GM19240 (cell line): ENCODE results near the gene FJX1.

Experiments
- DNase-seq: peaks from one replicate; pipeline ENCODE4 v3.0.0; 2011; ENCODE audit warnings: low spot score; ENCODE audit not compliant: insufficient read length

Gene FJX1, protein sequence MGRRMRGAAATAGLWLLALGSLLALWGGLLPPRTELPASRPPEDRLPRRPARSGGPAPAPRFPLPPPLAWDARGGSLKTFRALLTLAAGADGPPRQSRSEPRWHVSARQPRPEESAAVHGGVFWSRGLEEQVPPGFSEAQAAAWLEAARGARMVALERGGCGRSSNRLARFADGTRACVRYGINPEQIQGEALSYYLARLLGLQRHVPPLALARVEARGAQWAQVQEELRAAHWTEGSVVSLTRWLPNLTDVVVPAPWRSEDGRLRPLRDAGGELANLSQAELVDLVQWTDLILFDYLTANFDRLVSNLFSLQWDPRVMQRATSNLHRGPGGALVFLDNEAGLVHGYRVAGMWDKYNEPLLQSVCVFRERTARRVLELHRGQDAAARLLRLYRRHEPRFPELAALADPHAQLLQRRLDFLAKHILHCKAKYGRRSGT

DNA sequence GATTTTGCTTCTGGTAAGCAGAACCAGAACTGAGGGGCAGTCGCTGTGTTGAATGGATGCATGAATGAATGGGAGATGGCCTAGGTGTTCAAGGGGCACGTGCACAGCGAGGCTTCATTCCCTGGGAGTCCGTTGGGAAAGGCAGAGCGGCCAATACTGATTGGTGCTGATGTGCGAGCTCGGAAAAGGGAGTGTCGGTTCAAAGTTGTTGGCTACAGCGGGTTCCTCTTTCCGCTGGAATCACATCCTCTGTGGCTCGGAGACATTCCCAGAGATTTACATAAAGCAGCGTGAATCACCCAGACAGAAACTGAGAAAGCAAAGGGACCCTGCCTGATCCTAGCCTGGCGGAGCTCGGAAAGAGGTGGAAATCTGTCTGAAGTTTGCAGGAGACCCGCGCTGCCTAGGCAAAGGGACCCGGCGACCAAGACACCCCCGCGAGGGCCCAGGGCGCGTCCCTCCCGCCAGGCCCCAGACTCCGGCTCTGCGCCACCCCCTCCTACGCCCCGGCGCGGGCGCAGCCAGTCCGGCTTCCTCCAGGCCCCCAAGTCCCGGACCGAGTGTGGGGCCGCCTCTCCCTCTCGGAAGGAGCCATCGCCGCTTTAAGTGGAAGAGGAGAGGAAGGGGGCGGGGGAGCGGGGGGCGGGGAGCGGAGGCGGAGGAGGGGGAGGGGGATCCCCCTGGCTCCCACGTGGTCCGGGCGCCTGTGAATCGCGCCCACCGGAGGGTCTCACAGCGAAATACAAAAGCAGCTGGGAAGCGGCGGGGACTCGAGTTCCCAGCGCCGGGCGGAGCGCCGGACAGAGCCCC is at the start of gene FJX1:
FJX1 (plus strand) TSS at position 774 of the 810 bp plus-strand sequence. CDS start 177 bp downstream, outside the sequence.
- peak; percentile 38 for DNase-seq

DNA sequence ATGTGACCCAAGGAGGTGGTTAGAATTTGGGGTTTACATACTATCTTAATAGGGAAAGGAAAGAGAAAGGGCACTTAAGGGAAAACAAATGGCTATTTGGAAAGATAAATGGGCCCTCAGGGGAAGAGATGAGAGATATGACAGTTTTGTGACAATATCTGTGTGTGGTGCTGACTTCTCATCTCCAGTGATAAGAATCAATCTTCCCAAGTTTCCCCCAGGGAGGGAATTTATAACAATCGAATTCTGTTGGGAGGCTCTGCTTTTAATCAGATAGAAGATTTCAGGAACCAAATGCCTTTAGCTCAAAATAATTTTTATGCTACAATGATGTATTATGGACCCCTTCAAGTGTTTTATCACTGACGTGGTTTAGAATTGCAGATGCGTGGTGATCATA is 46.6 kb upstream of the FJX1 start:
- DNase-seq, result no peak

DNA sequence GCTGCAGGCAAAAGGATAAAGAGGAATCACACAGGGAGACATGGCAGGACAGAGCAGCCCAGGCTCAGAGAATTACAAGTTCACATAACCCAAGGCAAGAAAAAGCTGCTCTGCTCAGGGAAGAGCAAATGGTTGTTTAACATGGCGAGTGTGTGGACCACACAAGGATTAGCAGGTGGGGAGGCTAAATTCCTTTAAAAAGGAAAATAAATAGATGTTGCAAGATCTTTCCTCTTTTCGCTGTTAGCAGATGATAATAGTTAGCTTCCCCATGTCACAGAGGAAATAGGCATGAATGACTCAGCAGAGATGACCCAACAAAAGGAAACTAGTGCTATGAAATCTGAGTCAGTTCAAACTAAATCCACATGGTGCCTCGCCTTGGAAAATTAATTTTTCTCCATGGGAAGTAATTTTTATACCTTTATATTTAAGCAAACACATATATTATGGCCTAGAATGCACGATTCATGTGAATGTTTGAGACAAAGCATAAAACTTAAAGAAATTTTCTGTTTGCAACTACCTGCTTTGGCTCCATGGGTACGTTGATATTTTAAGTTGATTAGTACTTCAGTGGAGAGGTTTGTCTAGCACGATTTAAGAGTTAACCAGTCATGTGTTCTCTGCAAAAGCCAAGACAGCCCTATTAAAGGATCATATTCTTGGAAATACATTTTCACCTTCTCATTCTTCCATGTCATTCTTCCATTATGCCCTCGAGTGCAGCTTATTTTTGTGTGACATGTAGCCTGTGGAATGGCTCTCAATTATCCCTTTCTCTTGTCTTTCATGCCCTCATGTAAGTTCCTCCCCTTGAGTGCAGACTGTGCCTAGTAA is 38.5 kb upstream of the FJX1 start:
- no peak for DNase-seq

DNA sequence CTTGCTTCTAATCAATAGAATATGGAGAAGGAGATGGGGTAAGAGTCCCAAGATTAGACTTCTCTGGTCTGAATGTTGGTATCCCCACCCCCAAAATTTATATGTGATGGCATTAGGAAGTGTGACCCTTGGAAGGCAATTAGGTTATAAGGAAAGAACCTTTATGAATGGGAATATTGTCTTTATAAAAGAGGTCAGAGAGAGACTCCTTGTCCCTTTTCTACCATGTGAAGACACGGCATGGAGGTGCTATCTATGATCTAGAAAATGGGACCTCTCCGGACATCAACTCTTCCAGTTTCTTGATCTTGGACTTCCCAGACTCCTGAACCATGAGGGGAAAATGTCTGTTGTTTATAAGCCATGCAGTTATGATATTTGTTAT is 37.9 kb upstream of the FJX1 start:
- DNase-seq, result no peak

DNA sequence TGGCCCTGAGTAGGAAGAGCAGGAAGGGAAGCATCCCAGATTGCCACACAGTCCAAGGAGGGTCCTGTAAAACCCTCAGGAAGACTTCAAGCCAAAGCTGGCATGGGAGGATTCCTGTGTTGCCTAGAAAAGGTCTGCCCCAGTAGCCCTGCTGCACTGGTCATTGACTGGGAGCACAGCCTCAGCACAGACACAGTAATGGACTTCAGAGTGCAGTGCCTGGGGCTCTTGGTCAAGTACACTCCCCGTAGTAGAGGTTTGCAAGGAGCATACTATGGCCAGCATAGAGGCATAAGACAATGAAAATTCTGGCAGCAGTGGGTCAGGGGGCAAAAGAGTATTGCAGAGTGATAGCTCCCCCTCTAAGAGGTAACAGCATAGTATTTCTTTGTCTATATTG is 36.2 kb upstream of the FJX1 start:
- DNase-seq, result no peak

DNA sequence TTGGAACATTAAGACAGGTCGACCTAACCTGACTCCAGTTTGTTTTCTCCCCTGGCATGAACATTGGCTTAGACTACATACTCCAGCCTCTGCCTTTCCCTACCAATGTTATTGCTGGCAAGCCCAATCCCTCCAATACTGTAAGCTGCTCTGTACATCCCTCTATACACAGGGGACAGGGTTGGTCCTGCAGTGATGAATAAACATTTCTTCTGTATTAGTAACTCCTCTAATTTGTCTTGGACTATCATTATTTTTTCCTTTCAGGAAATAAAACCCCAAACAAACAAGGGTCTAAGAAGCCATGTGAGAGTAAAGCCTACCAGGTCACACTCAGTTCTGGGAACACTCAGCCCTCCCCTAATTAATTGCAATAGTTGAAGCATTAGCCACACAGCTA is 35.1 kb upstream of the FJX1 start:
- DNase-seq, result no peak

DNA sequence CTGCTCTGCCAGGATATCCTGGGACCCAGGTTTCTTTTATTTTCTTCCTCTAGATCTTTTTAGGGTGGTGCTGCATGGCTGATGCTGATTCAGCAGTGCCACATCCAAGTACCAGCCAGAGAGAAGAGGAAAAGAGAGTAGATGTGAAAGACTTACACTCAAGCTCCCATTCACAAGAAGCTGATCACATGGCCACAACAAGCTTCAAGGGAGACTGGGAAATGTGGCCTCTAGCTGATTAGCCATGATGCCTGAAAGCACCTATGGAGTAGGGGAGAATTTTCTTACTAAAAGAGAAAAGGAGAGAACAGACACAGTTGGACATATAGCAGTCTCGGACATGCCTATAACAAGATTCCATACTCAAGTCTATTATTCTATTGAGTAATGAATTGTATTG is 34.4 kb upstream of the FJX1 start:
- no peak for DNase-seq

DNA sequence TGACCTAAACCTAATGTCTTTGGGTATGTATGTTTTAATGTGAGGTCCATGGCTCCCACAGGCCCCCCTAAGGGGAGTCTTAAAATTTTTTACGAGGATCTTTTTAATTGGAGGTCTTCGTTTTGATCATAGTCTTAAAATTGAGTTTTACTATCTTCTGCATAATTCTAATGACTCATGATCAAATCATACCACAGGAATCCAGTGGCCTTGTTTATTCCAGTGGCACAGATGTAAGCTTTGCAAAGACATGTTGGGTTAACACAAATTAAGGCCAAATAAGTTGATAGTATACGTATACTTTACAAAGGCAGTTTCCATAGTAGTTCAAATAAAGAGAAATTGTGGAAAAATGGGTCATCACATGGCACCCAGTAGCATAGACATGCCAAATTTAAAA is 33.9 kb upstream of the FJX1 start:
- DNase-seq, result no peak

DNA sequence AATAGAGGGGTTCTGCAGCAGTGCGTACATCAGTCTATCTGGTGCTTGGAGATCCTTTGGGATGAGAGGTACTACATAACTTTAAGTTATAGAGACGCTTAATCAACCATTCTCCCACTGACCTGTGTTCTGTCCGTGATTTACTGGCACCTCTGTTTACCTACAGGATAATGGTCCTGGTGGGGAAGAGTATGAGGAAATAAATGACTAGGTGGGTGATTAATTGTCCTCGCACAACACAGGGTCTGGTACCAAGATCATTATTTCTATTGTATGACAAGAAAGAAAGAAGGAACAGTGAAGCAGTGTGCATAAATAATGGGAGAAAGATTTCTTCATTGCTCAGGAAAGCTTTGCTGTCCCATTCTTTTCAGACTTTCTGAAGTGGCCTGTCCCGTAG is 32.8 kb upstream of the FJX1 start:
- no peak for DNase-seq

DNA sequence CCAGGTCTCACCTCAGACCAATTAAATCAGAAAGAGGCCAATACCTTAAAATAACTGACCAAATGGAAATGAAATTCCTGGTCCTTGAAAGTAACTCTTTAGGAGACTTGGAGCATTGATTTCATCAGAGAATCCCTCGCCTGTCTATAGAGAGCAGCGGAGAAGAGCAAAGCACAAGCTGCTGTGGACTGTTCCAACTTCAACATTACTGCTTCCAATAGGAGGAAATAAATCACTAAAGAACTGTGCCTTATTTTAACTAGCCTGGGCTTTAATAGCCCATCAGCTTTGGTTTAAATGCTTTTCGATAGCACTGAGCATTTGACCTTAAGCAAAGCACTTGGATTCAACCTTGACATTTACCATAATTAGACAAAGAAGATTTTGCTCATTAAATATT is 32.0 kb upstream of the FJX1 start:
- no peak for DNase-seq

DNA sequence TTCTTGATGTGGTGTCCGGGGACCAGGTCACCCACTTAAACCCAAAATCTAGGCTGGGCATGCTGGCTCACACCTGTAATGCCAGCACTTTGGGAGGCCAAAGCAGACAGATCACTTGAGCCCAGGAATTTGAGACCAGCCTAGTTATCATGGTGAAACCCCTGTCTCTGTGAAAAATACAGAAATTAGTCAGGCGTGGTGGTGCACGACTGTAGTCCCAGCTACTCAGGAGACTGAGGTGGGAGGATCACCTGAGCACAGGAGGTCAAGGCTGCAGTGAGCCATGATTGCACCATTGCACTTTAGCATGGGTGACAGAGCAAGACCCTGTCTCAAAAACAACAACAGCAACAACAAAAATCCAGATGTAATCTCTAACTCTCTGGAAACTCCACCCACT is 30.3 kb upstream of the FJX1 start:
- no peak for DNase-seq

DNA sequence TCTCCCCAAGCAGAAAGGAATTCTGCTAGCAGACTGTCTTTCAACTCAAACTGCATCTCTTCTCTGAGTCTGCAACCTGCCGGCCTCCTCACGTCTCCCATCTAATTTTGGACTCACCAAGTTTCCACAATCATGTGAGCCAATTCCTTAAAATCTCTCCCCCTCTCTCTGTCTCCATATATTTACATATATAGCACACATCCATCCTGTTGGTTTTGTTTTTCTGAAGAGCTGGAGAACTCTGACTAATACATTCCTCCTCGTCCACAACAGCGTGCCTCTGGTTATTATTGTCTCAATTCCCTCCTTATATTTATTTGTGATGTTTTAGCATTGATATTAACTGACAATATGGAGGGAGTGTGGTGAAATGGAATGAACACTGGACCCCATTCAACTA is 29.6 kb upstream of the FJX1 start:
- DNase-seq, result no peak

DNA sequence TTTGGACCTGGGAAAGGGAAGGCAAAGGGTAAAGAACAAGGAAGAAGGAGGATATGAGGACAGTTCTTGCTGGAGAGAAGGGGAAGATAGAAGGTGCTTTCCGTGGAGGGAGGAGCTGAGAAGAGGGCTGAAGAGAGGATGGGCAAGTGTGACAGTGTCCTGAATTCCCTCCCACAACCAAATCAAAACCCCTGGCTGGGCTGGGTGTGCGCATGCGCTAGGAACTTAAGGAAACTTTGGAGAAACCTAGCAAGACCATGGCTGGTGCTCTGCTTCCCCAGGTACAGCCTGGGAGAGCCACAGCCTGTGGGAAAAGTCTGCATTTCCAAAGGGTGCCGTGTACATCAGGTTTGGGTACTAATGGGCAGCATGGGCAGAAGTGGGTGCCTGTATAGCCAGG is 29.0 kb upstream of the FJX1 start:
- no peak for DNase-seq

DNA sequence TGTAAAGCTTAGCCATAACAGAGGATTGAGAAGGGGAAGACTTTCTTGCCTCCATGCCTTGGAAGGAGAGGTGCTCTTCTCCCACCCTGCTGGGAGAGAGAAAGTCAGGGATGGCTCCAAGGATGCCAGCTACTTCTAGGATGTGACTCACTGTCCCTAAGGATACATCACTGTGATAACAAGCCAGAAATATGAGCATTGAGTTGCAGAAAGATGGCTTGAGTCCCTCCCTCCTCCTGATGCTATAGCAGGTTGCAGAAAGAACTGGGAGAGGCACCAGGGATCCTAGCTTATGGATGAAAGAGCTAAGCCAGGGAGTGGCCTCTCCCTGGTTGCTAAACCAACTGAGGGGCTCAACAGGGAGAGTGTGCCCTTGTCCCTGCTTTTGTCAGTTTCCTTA is 27.8 kb upstream of the FJX1 start:
- DNase-seq, result no peak

DNA sequence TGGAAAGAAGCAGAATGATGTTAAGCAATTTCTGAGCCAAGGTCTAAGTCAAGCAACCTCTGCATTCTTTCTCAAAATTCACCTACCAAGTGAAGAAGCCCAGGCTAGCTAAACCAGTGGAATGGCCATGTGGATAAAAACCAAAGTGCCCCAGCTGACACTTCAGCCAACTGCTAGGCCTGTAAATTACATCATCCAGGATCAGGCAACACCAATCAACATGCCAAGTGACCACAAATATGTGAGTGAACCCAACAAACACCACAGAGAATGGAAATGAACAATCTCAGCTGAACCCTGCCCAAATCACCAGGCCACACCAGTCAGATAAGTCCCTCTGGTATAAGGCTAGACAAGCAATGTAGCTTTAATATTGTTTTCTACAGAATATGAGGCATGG is 25.1 kb upstream of the FJX1 start:
- no peak for DNase-seq

DNA sequence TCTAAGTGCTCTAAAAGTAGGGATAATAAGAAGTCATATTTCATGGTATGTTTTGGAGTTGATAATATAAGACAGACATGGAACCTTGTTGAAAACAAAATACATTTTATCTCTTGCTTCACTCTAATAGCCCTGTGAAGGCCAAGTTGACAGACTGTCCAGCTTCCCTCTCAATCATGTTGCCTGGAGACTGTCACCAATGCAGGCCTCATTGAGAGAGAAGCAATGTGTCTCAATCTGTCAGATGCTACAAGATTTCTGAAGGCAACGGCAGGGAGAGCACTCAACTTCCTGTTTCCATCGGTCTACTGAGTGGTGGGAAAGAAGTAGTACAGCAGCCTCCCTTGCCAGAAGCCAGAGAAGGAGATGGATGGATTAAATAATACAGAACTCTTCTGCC is 23.6 kb upstream of the FJX1 start:
- no peak for DNase-seq

DNA sequence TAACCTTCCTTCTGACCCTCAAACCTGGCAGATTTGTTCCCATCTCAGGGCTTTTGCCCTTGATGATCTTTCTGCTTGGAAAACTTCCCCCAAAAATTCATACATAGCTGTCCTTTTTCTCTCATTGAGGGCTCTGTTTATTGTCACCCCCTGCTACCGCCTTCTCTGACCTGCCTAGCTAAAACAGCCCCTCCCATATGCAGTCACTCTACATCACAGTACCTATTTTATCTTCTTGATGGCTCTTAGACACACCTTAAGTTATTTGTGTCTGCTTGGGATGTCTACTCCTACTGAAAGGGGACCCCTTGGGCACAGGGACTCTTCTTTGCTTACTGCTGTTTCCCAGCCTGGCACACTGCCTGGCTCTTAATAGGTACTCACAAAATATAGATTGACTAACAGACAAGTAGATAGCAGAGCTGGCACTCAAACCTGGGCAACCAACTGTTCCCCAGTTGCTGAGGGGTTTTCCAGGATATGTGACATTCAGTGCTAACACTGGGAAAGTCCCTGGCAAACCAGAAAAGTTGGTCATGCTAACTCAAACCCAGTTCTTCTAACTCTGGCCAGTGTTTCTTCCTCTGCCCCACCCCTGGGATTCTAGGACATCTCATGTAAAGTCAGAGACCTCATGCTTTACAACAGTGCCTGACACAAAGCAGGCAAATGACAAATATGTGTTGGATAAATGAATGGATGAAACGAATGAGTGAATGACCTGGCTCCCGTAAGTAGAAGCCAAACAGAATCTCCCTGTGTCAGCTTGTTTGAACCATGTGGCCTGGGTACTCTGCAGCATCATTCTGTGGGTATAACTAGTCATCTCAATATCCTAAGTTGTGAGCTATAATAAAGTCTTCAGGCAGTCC is 19.8 kb upstream of the FJX1 start:
- DNase-seq, result no peak

DNA sequence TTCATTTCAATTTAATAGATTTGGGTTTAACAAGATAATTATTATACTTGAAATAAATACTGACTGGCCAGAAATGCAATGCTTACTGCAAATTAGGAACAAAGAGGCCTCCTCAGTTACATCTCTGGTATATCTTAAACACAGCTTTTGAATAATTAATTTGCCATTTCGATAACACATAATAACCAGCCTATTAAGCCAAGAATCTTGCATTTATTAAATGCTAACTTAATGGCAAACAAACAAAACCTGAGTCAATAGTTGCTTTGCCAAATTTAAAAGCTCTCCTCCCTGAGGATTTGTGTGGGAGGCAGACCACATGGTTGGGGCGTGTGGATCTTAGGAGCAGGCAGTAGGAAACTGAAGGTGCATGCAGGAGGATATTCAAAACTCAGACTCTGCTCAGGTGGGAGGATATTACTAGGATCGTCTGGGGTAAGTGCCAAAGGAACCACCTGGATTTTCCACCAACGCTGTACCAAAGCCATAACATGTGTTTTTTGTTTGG is 17.9 kb upstream of the FJX1 start:
- no peak for DNase-seq

DNA sequence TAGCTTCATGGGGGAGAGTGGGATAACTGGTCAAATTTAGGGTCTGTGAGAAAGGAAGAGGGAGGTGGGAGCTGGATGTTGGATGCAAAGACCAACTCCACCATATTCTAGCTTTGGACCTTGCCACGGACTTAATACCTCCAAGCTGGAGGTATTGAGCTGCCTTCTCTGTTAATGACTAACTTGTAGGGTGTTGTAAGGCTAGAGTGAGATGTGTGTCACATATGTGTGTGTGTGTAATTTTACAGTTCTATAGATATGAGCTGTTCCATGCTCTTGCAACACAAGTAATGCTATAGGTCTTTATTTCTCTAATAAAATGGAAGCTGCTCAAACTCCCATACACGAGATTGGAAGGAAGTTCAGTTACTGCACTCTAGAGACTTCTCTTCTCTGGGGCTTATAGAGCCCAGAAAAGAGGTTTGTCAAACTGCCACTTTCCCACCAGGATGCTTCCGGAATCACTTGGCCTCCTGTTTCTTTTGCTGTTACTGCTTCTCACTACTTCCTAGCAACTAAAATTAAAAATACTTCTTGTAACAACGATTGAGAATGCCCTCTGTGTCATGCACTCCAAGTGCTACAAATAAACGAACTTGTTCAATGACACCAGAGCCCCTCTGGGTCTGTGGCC is 16.0 kb upstream of the FJX1 start:
- DNase-seq, result no peak

DNA sequence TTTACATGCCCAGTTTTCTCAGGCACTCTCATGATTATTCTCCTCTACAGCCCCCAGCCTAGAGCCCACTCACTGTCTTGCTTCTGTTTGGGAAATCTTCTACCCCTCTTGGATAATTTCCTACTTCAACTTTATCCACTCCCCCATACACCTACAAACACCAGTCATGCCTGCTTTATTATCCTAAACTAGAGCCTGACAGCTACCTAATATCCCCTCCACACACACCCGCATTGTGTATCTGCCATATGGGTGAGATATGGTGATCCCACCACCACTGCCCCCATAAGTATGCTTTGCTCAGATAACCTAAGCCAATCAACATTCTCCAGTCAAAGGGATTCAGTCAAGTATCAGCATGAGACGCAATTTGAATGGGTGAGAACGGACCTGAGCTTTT is 15.3 kb upstream of the FJX1 start:
- DNase-seq, result no peak
